Testis (tissue), 3 donors: ENCODE data around the gene GMDS. TPM values are rescaled to one million over a fixed set of nuclear protein-coding genes. Genes with fewer than 3 reads are reported as not detected.

Experiments
- DNase-seq: peaks from one replicate; pipeline ENCODE4 v3.0.0-alpha.2; 2019
- H3K27ac ChIP-seq, 2 donors: fragments of 200-600 bp; sonication (generic); one replicate each; pipeline ENCODE4 v1.5.1; 2019
- H3K27me3 ChIP-seq: fragments of 200-600 bp; sonication (generic); one replicate; pipeline ENCODE4 v1.5.1; 2019
- H3K36me3 ChIP-seq: fragments of 200-600 bp; sonication (generic); one replicate; pipeline ENCODE4 v1.5.1; 2017; ENCODE audit warnings: low read depth; ENCODE audit errors: missing control alignments
- H3K4me1 ChIP-seq: fragments of 200-600 bp; sonication (generic); one replicate; pipeline ENCODE4 v1.5.1; 2019
- H3K4me3 ChIP-seq, 2 donors: fragments of 200-600 bp; sonication (generic); one replicate each; pipeline ENCODE4 v1.5.1; 2017 to 2019
- H3K9me3 ChIP-seq: fragments of 200-600 bp; sonication (generic); one replicate; pipeline ENCODE4 v1.5.1; 2017
- CTCF ChIP-seq, 3 experiments: fragments of 450-650 bp in 2 of 3; fragments of 200-600 bp in 1 of 3; sonication (generic) in 1 of 3; IDR thresholded peaks; one replicate each; pipeline ENCODE4 v1.5.1; 2016 to 2019; ENCODE audit warnings: antibody characterized with exemption in 3 of 3, mild to moderate bottlenecking in 2 of 3, moderate library complexity in 1 of 3
- POLR2A ChIP-seq: fragments of 450-650 bp; IDR thresholded peaks from one replicate; pipeline ENCODE4 v1.6.1; 2017; ENCODE audit warnings: antibody characterized with exemption, mild to moderate bottlenecking, moderate library complexity
- WGBS, 2 donors: methylation state at CpG; one replicate each; pipeline ENCODE4 v1.1.5; 2018; 5-methylcytosine and 5-hydroxymethylcytosine counted together
- intact Hi-C: fragments of 100-400 bp; cut with DNase I; formaldehyde crosslinking; loops from one replicate; pipeline ENCODE4 v1.15.1; 2023; ENCODE audit warnings: low total_unique reads
- polyA plus RNA-seq: library from polyadenylated mRNA; stranded (reverse); fragments of 350-450 nt; fragmentation: Illumina TruSeq; extraction: RNeasy Lipid Tissue Mini Kit (QIAGEN cat#74804); gene quantifications from one replicate; pipeline ENCODE4 v1.2.3, GENCODE V29; 2014; ENCODE audit warnings: low read depth, low replicate concordance; ENCODE audit not compliant: insufficient read depth
- total RNA-seq, 2 donors: library from RNA; depleted of rRNA; stranded (reverse); fragments of >200 nt; gene quantifications; one replicate each; pipeline ENCODE4 v1.2.3, GENCODE V29; 2016

GMDS gene
- total and polyA plus RNA-seq, 3 donors from 2014 or later = 19.6 to 31.1 (median 22.2) TPM

DNA sequence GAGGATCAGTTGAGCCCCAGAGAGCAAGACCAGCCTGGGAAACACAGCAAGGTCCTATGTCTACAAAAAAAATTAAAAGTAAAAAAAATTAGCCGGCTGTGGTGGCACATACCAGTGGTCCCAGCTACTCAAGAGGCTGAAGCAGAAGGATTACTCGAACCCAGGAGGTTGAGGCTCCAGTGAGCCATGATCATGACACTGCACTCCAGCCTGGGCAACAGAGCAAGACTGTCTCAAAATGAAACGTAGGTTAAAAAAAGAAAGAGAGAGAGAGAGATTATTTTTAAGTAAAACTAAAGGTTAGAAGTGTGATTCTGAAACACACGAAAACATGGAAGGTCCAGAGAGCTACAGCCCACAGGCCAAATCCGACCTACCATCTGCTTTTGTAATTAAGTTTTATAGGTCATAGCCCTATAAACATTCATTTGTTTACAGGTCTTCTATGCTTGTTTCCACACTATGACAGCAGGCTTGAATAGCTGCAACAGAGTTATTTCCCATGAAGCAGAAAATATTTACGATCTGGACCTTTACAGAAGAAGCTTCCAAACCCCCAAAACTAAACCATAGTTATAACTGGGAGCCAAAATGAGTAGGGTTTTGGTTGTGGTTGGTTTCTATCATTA is 279.7 kb downstream of the GMDS start:
- Histone ChIP-seq H3K27ac (no peak overlapping the region), H3K9me3 (no peaks in the 10 kb centered on the region), H3K36me3 (no peaks in the 10 kb centered on the region), H3K4me3 (no peak overlapping the region), H3K4me1 (no peaks in the 10 kb centered on the region), H3K27me3 (no peaks in the 10 kb centered on the region)
- 73 to 79% methylated on average over 6 of the region's 6 CpGs for WGBS, 2 donors
- TF ChIP-seq CTCF (IDR thresholded peaks at IDR 0.05) = no peak
- no peak for TF ChIP-seq POLR2A
- no peak for DNase-seq
- intact Hi-C loops = no loop called here

- intact Hi-C loops = no loop called here
- TF ChIP-seq POLR2A = no peak
- TF ChIP-seq CTCF (IDR thresholded peaks at IDR 0.05) = no peak
- no peak overlapping the region for H3K27ac ChIP-seq
Measured at GRCh38 chr6:1963596-1963995, 281.8 kb downstream of the GMDS start.

GRCh38 chr6:1962201-1962600 is 283.2 kb downstream of the GMDS start:
- intact Hi-C loops = no loop called here
- Histone ChIP-seq H3K4me3 (no peak overlapping the region), H3K36me3 (no peaks in the 10 kb centered on the region), H3K27ac (no peak overlapping the region), H3K4me1 (no peaks in the 10 kb centered on the region), H3K27me3 (no peaks in the 10 kb centered on the region), H3K9me3 (no peaks in the 10 kb centered on the region)
- WGBS, 2 donors = 93 to 100% methylated on average over 3 of the region's 3 CpGs
- TF ChIP-seq POLR2A (no peak), CTCF (IDR thresholded peaks at IDR 0.05) (no peak)
- no peak for DNase-seq

More at GRCh38 chr6:1963596-1963995, 281.8 kb downstream of the GMDS start:
- WGBS, 2 donors = 95 to 97% methylated on average over 2 of the region's 2 CpGs
- no peaks in the 10 kb centered on the region for H3K9me3 ChIP-seq
- H3K4me1 ChIP-seq = no peaks in the 10 kb centered on the region
- DNase-seq = no peak
- H3K4me3 ChIP-seq = no peak overlapping the region
- H3K36me3 ChIP-seq = no peaks in the 10 kb centered on the region
- H3K27me3 ChIP-seq = no peaks in the 10 kb centered on the region

DNA sequence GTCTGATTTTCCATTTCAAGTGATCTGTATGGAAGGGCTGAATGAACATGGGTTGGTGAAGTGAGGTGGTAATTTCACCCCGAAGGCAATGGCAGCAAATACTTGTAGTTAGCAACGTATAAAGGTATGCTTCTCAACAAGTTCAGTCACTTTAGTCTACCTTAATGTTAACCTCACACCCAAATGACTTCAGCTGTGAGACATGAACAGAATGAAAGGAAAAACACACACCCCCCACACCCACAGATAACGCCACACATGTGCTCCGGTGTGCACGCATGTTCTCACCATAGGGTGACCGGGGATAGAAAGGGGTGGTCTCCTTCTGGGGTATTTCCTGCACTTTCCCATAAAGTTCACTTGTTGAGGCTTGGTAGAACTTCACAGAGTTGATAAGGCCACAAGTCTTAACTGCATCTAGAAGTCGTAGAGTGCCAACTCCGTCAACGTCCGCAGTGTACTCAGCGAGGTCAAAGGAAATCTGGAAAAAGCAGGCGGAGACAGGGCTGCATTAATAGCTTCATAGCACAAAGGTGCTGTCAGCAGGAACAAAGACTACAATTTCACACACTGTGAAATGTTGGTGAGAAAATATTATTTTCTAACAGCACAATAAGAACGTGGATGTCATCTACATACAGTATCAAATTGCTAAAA is 284.8 kb downstream of the GMDS start:
- WGBS, 2 donors = 88 to 92% methylated on average over 13 of the region's 13 CpGs
- no peaks in the 10 kb centered on the region for H3K36me3 ChIP-seq
- H3K9me3 ChIP-seq = no peaks in the 10 kb centered on the region
- TF ChIP-seq POLR2A (no peak), CTCF (IDR thresholded peaks at IDR 0.05) (no peak)
- H3K4me3 ChIP-seq = no peak overlapping the region
- intact Hi-C loops = no loop called here
- no peaks in the 10 kb centered on the region for H3K4me1 ChIP-seq
- DNase-seq = no peak
- H3K27ac ChIP-seq = no peak overlapping the region
- no peaks in the 10 kb centered on the region for H3K27me3 ChIP-seq

DNA sequence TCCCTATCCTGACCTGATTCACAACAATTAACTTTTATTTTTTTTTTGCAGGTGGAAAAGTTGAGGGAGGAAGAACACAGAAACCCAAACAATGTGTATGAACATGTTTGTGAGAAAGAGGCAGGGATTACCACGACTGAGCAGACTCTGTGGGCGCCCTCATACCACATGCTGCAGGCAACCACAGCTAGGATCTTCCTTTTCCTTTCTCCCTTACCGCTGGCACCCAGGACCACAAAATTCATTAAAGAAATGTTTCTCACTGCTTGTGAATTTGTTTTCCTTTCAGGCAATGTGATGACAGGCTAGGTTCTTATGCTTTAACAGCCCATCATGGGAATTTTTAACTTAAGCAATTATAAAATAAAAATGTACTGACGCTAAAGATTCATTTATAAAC is 287.1 kb downstream of the GMDS start:
- Histone ChIP-seq H3K4me1 (no peaks in the 10 kb centered on the region), H3K27me3 (no peaks in the 10 kb centered on the region), H3K9me3 (no peaks in the 10 kb centered on the region), H3K36me3 (no peaks in the 10 kb centered on the region), H3K4me3 (no peak overlapping the region), H3K27ac (no peak overlapping the region)
- DNase-seq = no peak
- intact Hi-C loops = no loop called here
- 80 to 83% methylated on average over 4 of the region's 4 CpGs for WGBS, 2 donors
- TF ChIP-seq POLR2A (no peak), CTCF (IDR thresholded peaks at IDR 0.05) (no peak)
